Pancreas (tissue), 10 donors: Measurements from ENCODE around the gene CDH4. TPM values are rescaled to one million over a fixed set of nuclear protein-coding genes. Genes with fewer than 3 reads are reported as not detected.

Experiments used
- ATAC-seq, 4 donors: fragments of 200-7000 bp; cut with Tn5 transposase; one replicate each; pipeline versions ENCODE4 v1.8.0 to v1.9.1; 2020; ENCODE audit warnings: mild to moderate bottlenecking in 4 of 4, moderate library complexity in 4 of 4
- DNase-seq, 6 donors: peaks; one replicate each; pipeline ENCODE4 v3.0.0-alpha.2; 2020
- FAIRE-seq: peaks from 2 replicates; lab custom pipeline; 2012; peaks lifted over from hg19 to GRCh38; lab: Jason Lieb, UNC
- H3K27ac ChIP-seq, 4 donors: fragments of 200-600 bp; sonication (generic); 1 replicate in 3 of 4; 2 replicates in 1 of 4; pipeline versions ENCODE4 v1.5.0 to v1.8.0; 2020
- H3K27me3 ChIP-seq, 4 donors: fragments of 200-600 bp; one replicate each; pipeline ENCODE4 v1.8.0; 2021
- H3K36me3 ChIP-seq, 3 donors: fragments of 200-600 bp; sonication (generic) in 1 of 3; one replicate each; pipeline versions ENCODE4 v1.5.0 to v1.8.0; 2020 to 2021
- H3K4me1 ChIP-seq, 3 donors: fragments of 200-600 bp; one replicate each; pipeline ENCODE4 v1.8.0; 2021
- H3K4me3 ChIP-seq, 4 donors: fragments of 200-600 bp; sonication (generic) in 2 of 4; one replicate each; pipeline versions ENCODE4 v1.5.0 to v1.8.0; 2020 to 2021
- H3K9me3 ChIP-seq, 4 donors: fragments of 200-600 bp; one replicate each; pipeline ENCODE4 v1.8.0; 2021
- CTCF ChIP-seq, 4 donors: fragments of 200-600 bp; sonication (generic) in 3 of 4; IDR thresholded peaks; one replicate each; pipeline versions ENCODE4 v1.5.0 to v1.8.0; 2021; ENCODE audit warnings: antibody characterized with exemption in 4 of 4
- WGBS, 2 donors: extraction: QIAGEN DNeasy Blood & Tissue Kit; methylation state at CpG; one replicate each; pipeline ENCODE4 v1.1.7; 2013; 5-methylcytosine and 5-hydroxymethylcytosine counted together
- intact Hi-C, 3 donors: fragments of 100-400 bp; cut with DNase I; formaldehyde crosslinking; loops; one replicate each; pipeline versions ENCODE4 v1.11.1 to v1.14.2; 2022
- polyA plus RNA-seq, 2 donors: library from polyadenylated mRNA; stranded (reverse); fragments of 200-250 nt; gene quantifications; one replicate each; pipeline ENCODE4 v1.2.3, GENCODE V29; 2013
- total RNA-seq, 6 donors: library from RNA; stranded (reverse); fragmentation: NEBNext Ultra II Directional in 4 of 6; extraction: Animal tissue kit (Norgen Biotek cat#: 25700) in 4 of 6; gene quantifications; one replicate each; pipeline versions ENCODE4 v1.2.1 to v1.2.4, GENCODE V29; 2021 to 2023
- donor health status: healthy with polysubstance abuse.
- donor health status: DM: no; HTN: no; CAD: no; lungs with moderate emphysema.
- donor health status: DM: no; HTN: no; CAD: no.
- donor health status: control.
- donor health status: control.
- donor health status: Bipolar disorder and iron deficiency.
- donor health status: DM: yes; HTN: yes; CAD: no.
- donor health status: DM: no; HTN: no; CAD: no.
- donor health status: DM: no; HTN: no; CAD: no.
- donor health status: DM: yes; HTN: yes; CAD: no.

The CDH4 gene
- total and polyA plus RNA-seq, 8 donors = 0.04 to 1.4 (median 0.27) TPM

GRCh38 chr20:61686051-61686936 is 434.2 kb downstream of the CDH4 start:
- Histone ChIP-seq H3K36me3 (no peaks in the 10 kb centered on the region), H3K27me3 (peaks cover 0 to 4% (median 0%) of the 10 kb centered on the region in 4 donors), H3K9me3 (no peaks in the 10 kb centered on the region), H3K27ac (no peak overlapping the region), H3K4me3 (no peak overlapping the region), H3K4me1 (no peaks in the 10 kb centered on the region)
- no peak for ATAC-seq
- FAIRE-seq = no peak
- no peak for TF ChIP-seq CTCF (IDR thresholded peaks at IDR 0.05)
- DNase-seq = peak in 1 of 6 donors; percentile 6
- WGBS, 2 donors = 75 to 80% methylated on average over 38 of the region's 38 CpGs
- intact Hi-C loops = no loop called here

DNA sequence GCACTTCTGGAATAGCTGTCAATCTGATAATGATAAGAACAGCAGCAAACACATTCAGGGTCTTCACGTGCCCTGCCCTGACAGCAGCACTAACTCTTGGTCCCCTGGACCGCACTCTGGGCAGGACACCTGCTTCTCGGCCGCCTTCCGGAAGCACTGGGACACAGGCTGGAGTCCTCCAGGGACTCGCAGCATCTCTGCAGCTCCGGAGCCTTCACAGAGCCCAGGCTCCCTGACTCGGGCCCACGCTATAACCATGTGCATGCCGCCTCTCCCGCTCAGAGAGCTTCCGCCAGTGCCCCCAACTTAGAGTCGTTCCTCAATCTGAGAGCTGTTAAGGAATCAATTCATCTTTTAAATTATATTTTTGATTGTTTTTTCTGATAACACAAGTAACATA is 436.4 kb downstream of the CDH4 start:
- Histone ChIP-seq H3K9me3 (no peaks in the 10 kb centered on the region), H3K27me3 (peaks cover 0 to 4% (median 0%) of the 10 kb centered on the region in 4 donors), H3K36me3 (no peaks in the 10 kb centered on the region), H3K4me1 (no peaks in the 10 kb centered on the region), H3K4me3 (no peak overlapping the region), H3K27ac (no peak overlapping the region)
- DNase-seq (no peak), FAIRE-seq (no peak), ATAC-seq (no peak)
- no peak for TF ChIP-seq CTCF (IDR thresholded peaks at IDR 0.05)
- WGBS, 2 donors = 53 to 68% methylated on average over 13 of the region's 13 CpGs
- intact Hi-C loops = no loop called here

DNA sequence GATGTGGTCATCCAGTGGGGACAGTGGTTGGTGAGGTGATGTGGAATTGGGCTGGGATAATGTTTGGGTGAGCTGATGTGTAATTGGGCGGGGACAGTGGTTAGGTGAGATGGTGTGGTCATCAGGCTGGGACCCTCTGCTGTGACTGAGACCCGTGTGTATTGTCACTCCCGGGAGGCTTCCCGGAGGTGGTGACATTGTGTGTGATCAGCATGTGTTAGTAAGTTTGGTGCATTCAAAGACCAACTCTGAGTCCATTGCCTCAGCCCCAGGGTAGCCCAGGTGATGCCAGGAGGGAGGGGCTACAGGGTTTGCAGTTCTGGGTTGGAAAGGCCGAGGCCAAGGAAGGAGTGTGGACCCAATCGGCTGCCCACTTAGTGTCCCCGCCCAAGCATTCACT is 438.1 kb downstream of the CDH4 start:
- DNase-seq (no peak), FAIRE-seq (no peak), ATAC-seq (no peak)
- Histone ChIP-seq H3K4me3 (no peak overlapping the region), H3K27ac (no peak overlapping the region), H3K27me3 (peaks cover 0 to 4% (median 0%) of the 10 kb centered on the region in 4 donors), H3K4me1 (no peaks in the 10 kb centered on the region), H3K36me3 (no peaks in the 10 kb centered on the region), H3K9me3 (no peaks in the 10 kb centered on the region)
- TF ChIP-seq CTCF (IDR thresholded peaks at IDR 0.05) = no peak
- WGBS, 2 donors = 52 to 67% methylated on average over 7 of the region's 7 CpGs
- intact Hi-C loops = no loop called here

DNA sequence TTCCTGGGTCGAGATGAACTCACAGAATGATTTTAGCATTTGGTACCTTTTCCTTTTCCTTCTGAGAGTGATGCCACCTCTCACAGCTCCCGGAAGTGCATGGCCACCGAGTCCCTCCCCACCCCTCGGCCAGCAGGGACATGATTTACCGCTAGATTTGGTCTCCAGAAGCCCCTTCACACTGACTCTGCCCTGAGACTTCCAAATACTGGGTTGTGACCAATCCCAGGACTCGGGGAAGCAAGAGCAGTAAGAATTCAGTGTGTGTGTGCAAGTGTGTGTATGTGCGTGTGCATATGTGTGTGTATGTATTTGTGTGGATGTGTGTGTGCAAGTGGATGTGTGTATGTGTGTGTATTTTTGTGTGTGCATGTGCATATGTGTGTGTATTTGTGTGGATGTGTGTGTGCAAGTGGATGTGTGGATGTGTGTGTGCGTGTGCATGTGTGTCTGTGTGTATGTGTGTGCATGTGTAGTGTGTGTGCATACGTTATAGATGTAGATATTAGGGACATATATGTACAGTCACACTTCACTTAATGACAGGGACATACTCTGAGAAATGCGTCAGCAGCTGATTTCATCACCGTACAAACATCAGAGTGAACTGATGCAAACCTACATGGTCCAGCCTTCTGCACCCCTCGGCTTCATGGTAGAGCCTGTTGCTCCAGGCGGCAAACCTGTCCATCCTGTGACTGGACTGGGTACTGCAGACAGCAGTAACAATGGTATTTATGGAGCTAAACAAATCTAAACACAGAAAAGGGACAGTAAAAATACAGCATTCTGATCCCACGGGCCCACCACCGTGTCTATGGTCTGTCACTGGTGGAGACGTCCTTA is 439.2 kb downstream of the CDH4 start:
- Histone ChIP-seq H3K9me3 (no peaks in the 10 kb centered on the region), H3K27ac (no peak overlapping the region), H3K27me3 (peaks cover 0 to 4% (median 0%) of the 10 kb centered on the region in 4 donors), H3K4me1 (no peaks in the 10 kb centered on the region), H3K4me3 (no peak overlapping the region), H3K36me3 (no peaks in the 10 kb centered on the region)
- intact Hi-C loops = no loop called here
- ATAC-seq (no peak), DNase-seq (no peak), FAIRE-seq (no peak)
- 48 to 58% methylated on average over 16 of the region's 16 CpGs for WGBS, 2 donors
- no peak for TF ChIP-seq CTCF (IDR thresholded peaks at IDR 0.05)
